Cardiac muscle cell (in vitro differentiated cells and primary cell): ENCODE results near the gene CHKA. TPM values are rescaled to one million over a fixed set of nuclear protein-coding genes. Genes with fewer than 3 reads are reported as not detected.

Experiments used
- DNase-seq, 2 donors: peaks; one replicate each; pipeline versions ENCODE4 v3.0.0 to v3.0.0-alpha.2; 2010 to 2017; ENCODE audit warnings: low read depth in 1 of 2, low spot score in 1 of 2
- H3K27ac ChIP-seq: fragments of 200-600 bp; sonication (generic); 2 replicates; pipeline ENCODE4 v1.5.1; 2016
- H3K27me3 ChIP-seq: fragments of 200-600 bp; sonication (generic); 2 replicates; pipeline ENCODE4 v1.6.0; 2016; ENCODE audit warnings: control low read depth
- H3K36me3 ChIP-seq: fragments of 200-600 bp; sonication (generic); 2 replicates; pipeline ENCODE4 v1.5.1; 2016; ENCODE audit warnings: control low read depth
- H3K4me1 ChIP-seq: fragments of 200-600 bp; sonication (generic); 2 replicates; pipeline ENCODE4 v1.8.1; 2017; ENCODE audit warnings: low read depth, mild to moderate bottlenecking, mixed run types
- H3K4me3 ChIP-seq: fragments of 200-600 bp; sonication (generic); 2 replicates; pipeline ENCODE4 v1.5.1; 2016; ENCODE audit warnings: mild to moderate bottlenecking
- H3K9me3 ChIP-seq: fragments of 200-600 bp; sonication (generic); 2 replicates; pipeline ENCODE4 v1.5.1; 2017; ENCODE audit warnings: low read depth, mild to moderate bottlenecking, control low read depth
- CTCF ChIP-seq: IDR thresholded peaks from 2 replicates; pipeline ENCODE4 v1.5.1; 2012; ENCODE audit warnings: low read depth, mild to moderate bottlenecking, low read length
- polyA plus RNA-seq: library from polyadenylated mRNA; unstranded; fragments of >200 nt; fragmentation: Nextera tagmentation; extraction: Ambion mirVana; gene quantifications from 2 replicates; pipeline ENCODE4 v1.2.1, GENCODE V29; 2016
- total RNA-seq: library from RNA; depleted of rRNA; stranded (reverse); fragments of >200 nt; gene quantifications from 2 replicates; pipeline ENCODE4 v1.2.3, GENCODE V29; 2016

The CHKA gene
- total and polyA plus RNA-seq, 2 experiments from 2014 or later: 37.6 to 143 TPM

- no peak overlapping the region for H3K4me3 ChIP-seq
- no peaks in the 10 kb centered on the region for H3K9me3 ChIP-seq
- H3K36me3 ChIP-seq: no peaks in the 10 kb centered on the region
- no peak overlapping the region for H3K27ac ChIP-seq
- peaks cover 7% of the 10 kb centered on the region for H3K4me1 ChIP-seq
- DNase-seq: no peak
- H3K27me3 ChIP-seq: peaks cover 14% of the 10 kb centered on the region
- no peak for TF ChIP-seq CTCF
Observed at GRCh38 chr11:68006606-68007166, 114.5 kb downstream of the CHKA start.

DNA sequence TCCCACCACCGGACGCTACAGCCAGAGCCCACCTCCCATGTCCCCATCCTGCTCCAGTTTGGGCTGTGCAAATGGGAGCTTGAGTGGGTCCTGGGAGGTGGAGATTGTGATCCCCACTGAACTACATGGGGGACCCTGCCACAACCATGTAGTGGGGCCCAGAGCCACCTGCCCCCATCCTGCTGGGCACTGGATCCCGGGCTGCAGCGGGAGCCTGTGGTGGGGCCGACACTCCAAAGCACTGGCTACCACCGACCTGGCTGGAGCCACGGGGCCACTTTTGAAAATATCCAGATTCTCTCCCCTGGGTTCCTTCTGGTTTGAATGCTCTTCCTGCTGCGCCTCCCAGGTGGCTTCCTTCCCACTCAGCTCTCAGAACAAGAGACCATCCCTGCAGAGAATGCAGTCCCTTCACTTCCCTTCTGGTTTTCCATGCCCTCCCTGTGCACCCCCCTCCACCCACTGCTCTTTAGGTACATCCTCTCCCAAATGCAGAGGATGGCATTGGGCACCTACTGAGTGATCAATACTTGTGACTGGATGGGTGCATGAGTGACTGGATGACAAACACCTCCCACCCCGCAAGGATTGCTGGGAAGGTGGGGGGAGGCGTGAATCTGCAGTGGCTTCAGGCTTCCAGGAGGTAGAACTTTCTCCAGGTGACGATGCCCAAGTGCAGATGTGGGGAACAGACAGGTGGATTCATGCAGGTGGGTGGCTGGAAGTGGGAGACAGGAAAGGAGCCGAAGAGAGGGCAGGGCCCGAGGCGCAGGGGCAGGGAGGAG lies 116.4 kb downstream of the CHKA start:
- no peak for TF ChIP-seq CTCF
- no peak overlapping the region for H3K4me3 ChIP-seq

DNA sequence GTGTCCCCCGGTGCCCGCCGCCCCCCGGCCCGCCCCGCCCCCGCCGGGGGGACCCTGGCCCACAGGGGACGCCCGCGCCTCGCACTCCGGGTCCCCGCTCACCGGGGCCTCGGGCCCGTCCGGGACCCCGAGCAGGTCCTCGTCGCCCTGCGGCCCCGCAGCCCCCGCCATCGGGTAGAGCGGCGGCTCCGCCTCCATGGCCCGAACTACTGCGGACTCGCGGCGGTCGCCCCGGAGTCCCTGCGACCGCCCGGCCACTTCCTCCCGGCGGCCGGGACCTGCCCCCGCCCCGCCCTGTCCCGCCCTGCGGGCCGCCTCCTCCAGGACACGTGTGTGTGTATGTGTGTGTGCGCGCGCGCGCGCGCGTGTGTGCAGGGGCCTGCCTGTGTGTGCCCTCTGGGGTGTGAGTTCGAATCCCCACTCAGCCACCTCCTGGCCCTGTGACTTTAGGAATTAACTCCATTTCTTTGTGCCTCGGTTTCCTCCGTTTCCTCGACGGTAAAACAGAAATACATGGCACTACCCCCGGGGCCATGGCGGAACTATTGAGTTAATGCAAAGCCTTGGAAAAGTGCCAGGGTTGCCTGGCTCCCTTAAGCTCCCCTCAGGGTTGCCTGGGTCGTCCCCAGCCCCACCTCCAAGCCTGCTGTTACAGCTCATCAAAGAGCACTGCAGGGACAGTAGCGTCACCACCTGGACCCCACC lies 117.2 kb downstream of the CHKA start, which contains the start of gene UNC93B1:
Gene UNC93B1, minus strand, starts transcription at position 252 of the 705 bp plus-strand sequence. Its CDS starts 54 bp downstream, at position 198.
- Histone ChIP-seq H3K4me1 (no peaks in the 10 kb centered on the region), H3K27ac (no peak within 1 kb of the TSS), H3K9me3 (no peaks in the 10 kb centered on the region), H3K27me3 (peaks cover 14% of the 10 kb centered on the region), H3K36me3 (no peaks in the 10 kb centered on the region), H3K4me3 (peak within 1 kb of the TSS; percentile 43)
- DNase-seq: peak; percentile 76 to 86
- TF ChIP-seq CTCF: no peak

More for the DNA sequence above, 116.4 kb downstream of the CHKA start:
- Histone ChIP-seq H3K27me3 (peaks cover 14% of the 10 kb centered on the region), H3K36me3 (no peaks in the 10 kb centered on the region), H3K4me1 (peaks cover 1% of the 10 kb centered on the region), H3K9me3 (no peaks in the 10 kb centered on the region), H3K27ac (no peak overlapping the region)
- DNase-seq: no peak

GRCh38 chr11:68002938-68003845 lies 118.0 kb downstream of the CHKA start:
- peak in 1 of 2 donors; percentile 51 for DNase-seq
- Histone ChIP-seq H3K27ac (no peak overlapping the region), H3K9me3 (no peaks in the 10 kb centered on the region), H3K4me1 (no peaks in the 10 kb centered on the region), H3K4me3 (peak overlapping the region; percentile 43), H3K27me3 (peaks cover 14% of the 10 kb centered on the region), H3K36me3 (no peaks in the 10 kb centered on the region)
- TF ChIP-seq CTCF: no peak

Other genes starting within 250 kb of the CHKA start
- gene UNC93B1, start 117.3 kb downstream of the CHKA start, total RNA-seq: 13.6 and 24.0 TPM in 2 replicates
- 13.2 and 20.0 TPM in 2 replicates for gene UNC93B1, start 117.3 kb downstream of the CHKA start, polyA plus RNA-seq
- 0.45 and 1.2 TPM in 2 replicates for gene ALDH3B1, start 111.1 kb downstream of the CHKA start, total RNA-seq
- gene ALDH3B1, start 111.1 kb downstream of the CHKA start, polyA plus RNA-seq: 0.55 and 0.66 TPM in 2 replicates
- 330 and 471 TPM in 2 replicates for gene NDUFS8, start 90.7 kb downstream of the CHKA start, total RNA-seq
- 473 and 540 TPM in 2 replicates for gene NDUFS8, start 90.7 kb downstream of the CHKA start, polyA plus RNA-seq
- gene TCIRG1, start 82.4 kb downstream of the CHKA start, total RNA-seq: 35.4 and 55.8 TPM in 2 replicates
- gene TCIRG1, start 82.4 kb downstream of the CHKA start, polyA plus RNA-seq: 19.4 and 47.5 TPM in 2 replicates
- gene KMT5B, start 91.9 kb upstream of the CHKA start, total RNA-seq: 29.1 and 36.7 TPM in 2 replicates
- 34.1 and 35.9 TPM in 2 replicates for gene KMT5B, start 91.9 kb upstream of the CHKA start, polyA plus RNA-seq
- gene C11orf24, start 150.6 kb upstream of the CHKA start, total RNA-seq: 19.2 and 32.0 TPM in 2 replicates
- 26.6 and 35.3 TPM in 2 replicates for gene C11orf24, start 150.6 kb upstream of the CHKA start, polyA plus RNA-seq
- 40.4 and 245 TPM in 2 replicates for gene LRP5, start 191.2 kb upstream of the CHKA start, total RNA-seq
- 29.1 and 36.3 TPM in 2 replicates for gene LRP5, start 191.2 kb upstream of the CHKA start, polyA plus RNA-seq